Measurements from ENCODE around the gene CDKL5.

- no peak for TF ChIP-seq CTCF (conservative IDR thresholded peaks at IDR 0.05; ENCODE audit: low read depth in 2 of 2)
- TF ChIP-seq CREB1 (CRISPR knock-in tag; IDR thresholded peaks at IDR 0.05; ENCODE audit: low read depth) = no peak
- no peak for TF ChIP-seq REST (IDR thresholded peaks at IDR 0.05; ENCODE audit: unreplicated experiment)
- TF ChIP-seq POLR2AphosphoS5 (IDR thresholded peaks at IDR 0.05; ENCODE audit: low read depth) = no peak
- no peak for TF ChIP-seq EZH2 (IDR thresholded peaks at IDR 0.05; ENCODE audit: low read depth, unreplicated experiment)
- TF ChIP-seq JUNB (IDR thresholded peaks at IDR 0.05; ENCODE audit: unreplicated experiment) = no peak
- no peak for TF ChIP-seq EZH2phosphoT487 (IDR thresholded peaks at IDR 0.05; ENCODE audit: unreplicated experiment)
- TF ChIP-seq NANOG (IDR thresholded peaks at IDR 0.05; ENCODE audit: borderline replicate concordance) = no peak
- TF ChIP-seq ZNF114 (CRISPR knock-in tag; IDR thresholded peaks at IDR 0.05) = no peak
- TF ChIP-seq ZNF331 (CRISPR knock-in tag; IDR thresholded peaks at IDR 0.05; ENCODE audit: low read depth) = no peak
- TF ChIP-seq ZNF462 (CRISPR knock-in tag; IDR thresholded peaks at IDR 0.05) = no peak
- no peak for TF ChIP-seq ETS1 (IDR thresholded peaks at IDR 0.05)
- TF ChIP-seq STAT1 (IDR thresholded peaks at IDR 0.05; ENCODE audit: unreplicated experiment) = no peak
Observed at GRCh38 chrX:18415386-18415785, 10.0 kb upstream of the CDKL5 start.

Measured in GM23338 (cell line).